ENCODE results near the gene HYOU1. TPM values are rescaled to one million over a fixed set of nuclear protein-coding genes. Genes with fewer than 3 reads are reported as not detected.
"Not testable (repeated sequence)": the region's sequence is repeated elsewhere in the genome, so short reads cannot be mapped to it uniquely, and the experiment has no call there.

Gene HYOU1
- total and polyA plus RNA-seq, 5 experiments from 2014 or later: 14.1 to 69.6 (median 17.1) TPM

DNA sequence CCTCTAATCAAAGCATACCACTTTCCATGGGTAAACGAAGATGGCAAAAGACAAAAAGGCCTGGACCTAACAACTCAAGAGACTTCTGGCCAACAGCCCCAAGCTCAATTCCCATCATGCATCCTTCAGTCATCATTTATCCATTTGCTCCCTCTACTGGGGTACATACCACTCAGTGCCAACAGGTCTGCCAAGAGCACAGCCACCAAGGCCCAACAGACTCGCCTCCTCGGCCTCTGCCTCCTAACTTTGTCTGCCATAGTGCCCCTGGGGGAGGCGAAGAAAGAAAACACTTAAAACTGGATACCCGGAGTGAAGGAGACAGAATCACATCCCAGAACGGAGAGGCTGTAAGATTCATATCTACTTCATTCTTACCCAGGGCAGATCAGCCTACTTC is 1.1 kb downstream of the HYOU1 start:
- Mint-ChIP-seq H3K4me1 (peaks cover 18 to 42% (median 36%) of the 10 kb centered on the region in 4 donors), H3K36me3 (peaks cover 4 to 52% (median 17%) of the 10 kb centered on the region in 3 donors)
- POLR2A ChIA-PET: interaction anchor here (0.8 to 4.0 kb wide), 12 partner anchors 8 to 617 kb away, joined by 3 to 45 read pairs (median 6); partner anchors contain the start of genes C2CD2L, CENATAC, DPAGT1 and RPS25

DNA sequence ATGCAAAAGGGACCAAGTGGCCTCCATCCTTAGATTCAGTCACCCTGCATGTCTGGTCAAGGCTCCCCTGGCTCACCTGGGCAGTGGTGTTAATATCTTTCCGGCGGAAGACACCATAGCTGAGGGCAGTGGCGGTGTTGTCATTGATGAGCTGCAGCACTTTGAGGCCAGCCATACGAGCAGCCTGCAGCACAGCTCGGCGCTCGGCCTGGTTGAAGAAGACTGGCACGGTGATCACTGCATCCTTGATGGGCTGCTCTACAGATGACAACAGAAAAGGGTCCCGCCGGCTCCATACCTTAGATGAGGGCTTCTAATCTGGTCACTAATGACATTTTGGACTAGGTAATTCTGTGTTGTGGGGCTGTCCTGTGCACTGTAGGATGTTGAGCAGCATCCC is 2.6 kb downstream of the HYOU1 start:
- H3K27me3 Mint-ChIP-seq: no peaks in the 10 kb centered on the region
- ATAC-seq (no peak), DNase-seq (no peak)
- peak overlapping the region in 2 of 10 donors; percentile 40 to 56 for H3K27ac Mint-ChIP-seq
- H3K4me3 Mint-ChIP-seq: peak overlapping the region in 6 of 10 donors; percentile 12 to 99 (median 42)
- no peaks in the 10 kb centered on the region for H3K9me3 Mint-ChIP-seq
- peaks cover 18 to 38% (median 36%) of the 10 kb centered on the region in 4 donors for H3K4me1 Mint-ChIP-seq
- H3K36me3 Mint-ChIP-seq: peaks cover 4 to 61% (median 23%) of the 10 kb centered on the region in 3 donors
- POLR2A ChIA-PET: interaction anchor here (0.8 to 3.0 kb wide), 3 partner anchors 14 to 35 kb away, joined by 4 to 20 read pairs (median 5); partner anchors contain the start of genes RPS25 and TRAPPC4

More for the DNA sequence above, 1.1 kb downstream of the HYOU1 start:
- ATAC-seq (no peak), DNase-seq (peak in 3 of 10 donors; percentile 9 to 12 (median 11))
- Mint-ChIP-seq H3K27me3 (no peaks in the 10 kb centered on the region), H3K27ac (peak overlapping the region; percentile 72 to 97 (median 88)), H3K4me3 (peak overlapping the region; percentile 81 to 99 (median 88)), H3K9me3 (no peaks in the 10 kb centered on the region)

DNA sequence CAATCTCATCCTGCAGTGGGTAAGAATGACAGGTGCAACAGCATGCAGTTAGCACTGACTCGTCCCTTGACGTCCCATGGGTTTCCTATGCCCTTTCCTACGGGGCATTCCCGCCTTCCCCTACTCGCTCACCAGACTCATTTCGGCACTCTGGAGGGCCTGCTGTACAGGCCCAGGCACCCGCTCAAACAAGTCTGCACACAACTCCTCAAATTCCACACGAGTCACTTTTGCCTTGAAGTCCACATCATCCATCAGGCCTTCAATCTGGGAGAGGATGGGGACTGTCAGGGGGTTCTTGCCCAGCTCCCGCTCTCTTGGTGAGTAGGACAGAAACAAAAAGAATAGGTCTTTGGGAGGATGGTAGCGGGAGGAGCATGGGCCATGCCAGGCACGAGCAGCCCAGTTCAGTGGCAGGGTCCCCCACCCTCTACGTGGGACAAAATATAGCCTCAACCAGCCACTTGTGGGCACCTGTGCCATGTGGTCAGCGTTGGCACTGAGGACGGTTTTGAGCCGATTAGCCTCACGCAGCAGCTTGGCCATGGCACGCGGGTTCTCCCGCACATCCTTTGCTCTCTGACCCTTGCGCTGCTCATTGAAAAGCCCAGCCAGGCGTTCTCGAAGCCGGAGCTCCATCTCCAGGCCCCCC is 4.7 kb downstream of the HYOU1 start:
- Mint-ChIP-seq H3K27ac (peak overlapping the region in 1 of 10 donors; percentile 62), H3K4me3 (no peak overlapping the region), H3K9me3 (no peaks in the 10 kb centered on the region), H3K4me1 (peaks cover 15 to 26% (median 23%) of the 10 kb centered on the region in 4 donors), H3K27me3 (no peaks in the 10 kb centered on the region), H3K36me3 (peaks cover 4 to 79% (median 35%) of the 10 kb centered on the region in 3 donors)
- no peak for DNase-seq
- ATAC-seq: no peak
- POLR2A ChIA-PET: no interaction called here

DNA sequence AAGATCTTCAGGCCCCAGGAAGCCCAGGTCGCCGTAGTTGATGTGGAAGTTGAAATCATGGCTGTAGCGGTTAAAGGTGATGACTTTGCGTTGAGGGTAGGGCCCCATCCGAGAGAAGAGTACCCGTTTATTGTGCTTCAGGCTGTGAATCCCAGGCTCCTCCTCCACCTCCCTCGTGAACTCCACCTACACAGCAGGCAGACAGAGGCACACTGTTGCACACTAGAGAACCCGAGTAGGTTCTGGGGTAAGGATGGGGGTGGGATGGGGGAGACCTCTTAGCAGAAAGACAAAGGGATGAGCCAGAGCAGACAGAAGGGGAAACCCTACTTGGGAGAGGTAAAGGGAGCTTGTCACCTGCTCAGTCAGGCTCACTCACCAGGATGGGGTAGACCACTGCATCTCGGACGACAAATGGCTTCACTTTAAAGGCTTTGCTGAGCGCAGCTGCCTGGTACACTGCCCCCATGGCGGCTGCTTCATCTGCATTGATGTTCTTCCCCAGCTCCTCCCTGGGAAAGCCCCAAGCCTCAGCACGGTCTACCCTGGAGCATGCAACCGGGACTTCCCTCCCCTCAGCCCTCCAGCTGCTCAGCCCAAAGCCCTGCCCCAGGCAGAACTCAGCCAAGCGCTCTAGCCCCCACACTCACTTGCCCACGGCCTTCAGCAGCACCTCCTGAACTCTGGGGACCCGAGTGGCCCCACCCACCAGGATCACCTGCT is 5.4 kb downstream of the HYOU1 start:
- H3K27me3 Mint-ChIP-seq: no peaks in the 10 kb centered on the region
- POLR2A ChIA-PET: interaction anchor here (0.5 to 1.6 kb wide), 6 partner anchors 16 to 219 kb away, joined by 3 to 6 read pairs (median 4); partner anchors contain the start of genes HINFP, RPS25, TRAPPC4 and VPS11
- H3K9me3 Mint-ChIP-seq: no peaks in the 10 kb centered on the region
- H3K36me3 Mint-ChIP-seq: peaks cover 4 to 85% (median 37%) of the 10 kb centered on the region in 3 donors
- H3K4me1 Mint-ChIP-seq: peaks cover 13 to 24% (median 18%) of the 10 kb centered on the region in 4 donors
- no peak for ATAC-seq
- peak overlapping the region in 1 of 10 donors; percentile 44 for H3K27ac Mint-ChIP-seq
- DNase-seq: no peak
- no peak overlapping the region for H3K4me3 Mint-ChIP-seq

DNA sequence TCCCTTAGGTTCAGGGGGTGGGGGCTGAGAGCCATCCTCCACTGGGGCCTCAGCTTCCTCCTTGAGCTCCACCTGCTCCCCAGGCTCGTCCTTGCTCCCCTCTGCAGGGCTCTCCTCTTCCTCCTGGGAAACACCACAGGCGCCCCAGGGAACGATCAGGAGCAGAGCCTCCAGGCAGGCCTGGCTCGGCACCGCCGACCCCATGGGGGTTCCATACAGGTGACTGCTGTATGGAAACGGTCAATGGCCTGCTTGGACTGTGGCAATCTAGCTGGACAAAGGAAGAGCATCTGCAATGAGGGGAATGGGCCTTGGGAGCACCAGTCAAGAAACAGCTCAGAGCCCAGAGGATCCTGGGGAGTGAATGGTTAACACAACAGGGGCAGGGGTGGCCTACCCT is 7.9 kb downstream of the HYOU1 start:
- POLR2A ChIA-PET: interaction anchor here (0.6 to 2.5 kb wide), 2 partner anchors 8 to 14 kb away, joined by 3 to 6 read pairs; partner anchors contain the start of gene HYOU1
- no peak for ATAC-seq

DNA sequence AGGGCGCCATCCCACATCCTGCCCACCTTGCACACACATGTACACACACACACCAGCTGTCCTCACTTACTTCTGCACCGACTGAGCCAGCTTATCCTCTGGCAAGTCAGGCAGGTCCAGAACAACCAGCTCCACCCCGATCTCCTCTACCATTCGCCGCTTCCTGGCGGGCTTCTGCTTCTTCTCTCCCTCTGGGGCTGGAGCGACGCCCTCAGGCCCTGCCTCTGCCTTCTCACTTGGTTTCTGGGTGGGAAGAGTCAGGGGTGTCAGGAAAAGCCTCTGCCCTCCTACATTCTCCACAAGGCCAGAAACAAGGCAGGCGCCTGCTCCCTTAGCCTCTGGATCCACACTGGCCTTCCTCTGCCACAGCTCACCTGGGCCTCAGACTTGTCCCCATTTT is 8.4 kb downstream of the HYOU1 start:
- Mint-ChIP-seq H3K27ac (peak overlapping the region in 2 of 10 donors; percentile 35 to 77), H3K4me3 (no peak overlapping the region), H3K4me1 (peaks cover 0 to 8% (median 1%) of the 10 kb centered on the region in 4 donors), H3K27me3 (no peaks in the 10 kb centered on the region), H3K36me3 (peaks cover 4 to 86% (median 36%) of the 10 kb centered on the region in 3 donors), H3K9me3 (no peaks in the 10 kb centered on the region)
- no peak for ATAC-seq
- POLR2A ChIA-PET: interaction anchor here (0.6 to 2.5 kb wide), 3 partner anchors 8 to 19 kb away, joined by 3 to 6 read pairs (median 4); partner anchors contain the start of genes HYOU1 and VPS11
- DNase-seq: no peak

More for the DNA sequence above, 7.9 kb downstream of the HYOU1 start:
- Mint-ChIP-seq H3K27me3 (no peaks in the 10 kb centered on the region), H3K36me3 (peaks cover 4 to 91% (median 36%) of the 10 kb centered on the region in 3 donors), H3K4me1 (peaks cover 0 to 8% (median 1%) of the 10 kb centered on the region in 4 donors), H3K4me3 (no peak overlapping the region), H3K27ac (no peak overlapping the region), H3K9me3 (no peaks in the 10 kb centered on the region)
- DNase-seq: no peak

DNA sequence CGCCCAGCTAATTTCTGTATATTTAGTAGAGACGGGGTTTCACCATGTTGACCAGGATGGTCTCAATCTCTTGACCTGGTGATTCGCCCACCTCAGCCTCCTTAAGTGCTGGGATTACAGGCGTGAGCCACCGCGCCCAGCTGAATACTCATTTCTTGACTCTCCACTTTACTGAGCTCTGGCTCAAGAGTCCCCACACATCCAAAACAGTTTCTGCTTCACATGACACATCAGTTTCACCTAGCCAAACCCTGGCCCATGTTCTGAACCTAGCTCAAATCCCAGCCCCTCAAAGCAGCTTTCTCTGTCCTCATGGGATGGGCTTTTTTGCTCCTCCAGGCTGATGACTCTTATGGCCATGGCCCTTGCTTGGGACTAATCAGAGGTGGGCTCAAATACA is 9.8 kb downstream of the HYOU1 start:
- peak overlapping the region in 1 of 10 donors; percentile 34 for H3K4me3 Mint-ChIP-seq
- POLR2A ChIA-PET: interaction anchor here (0.6 to 2.5 kb wide), 3 partner anchors 10 to 29 kb away, joined by 3 to 6 read pairs (median 3); partner anchors contain the start of genes HYOU1 and TRAPPC4
- peaks cover 0 to 73% (median 29%) of the 10 kb centered on the region in 3 donors for H3K36me3 Mint-ChIP-seq
- peak overlapping the region in 1 of 10 donors; percentile 4 for H3K27ac Mint-ChIP-seq
- ATAC-seq: no peak
- H3K4me1 Mint-ChIP-seq: no peaks in the 10 kb centered on the region
- H3K9me3 Mint-ChIP-seq: no peaks in the 10 kb centered on the region
- no peaks in the 10 kb centered on the region for H3K27me3 Mint-ChIP-seq
- DNase-seq: no peak

DNA sequence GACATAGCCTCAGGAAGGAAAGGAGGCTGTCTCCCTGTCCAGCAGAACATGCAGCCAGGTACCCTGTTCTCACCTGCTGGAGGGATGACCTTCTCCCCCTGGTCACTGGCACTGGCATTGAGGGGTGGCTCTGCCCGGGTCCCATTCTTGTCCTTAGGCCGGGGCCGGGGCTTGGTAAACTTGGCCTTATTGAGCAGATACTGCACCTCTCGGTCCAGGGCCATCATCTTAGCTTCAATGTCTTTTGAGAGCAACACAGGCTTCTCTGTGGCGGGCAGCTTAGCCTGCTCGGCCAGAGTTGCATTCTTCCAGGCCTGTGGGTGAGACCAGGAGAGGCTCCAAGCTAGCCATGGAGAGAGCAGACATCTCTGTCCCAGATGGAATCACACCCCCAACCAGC is 10.5 kb downstream of the HYOU1 start:
- Mint-ChIP-seq H3K36me3 (peaks cover 0 to 67% (median 28%) of the 10 kb centered on the region in 3 donors), H3K27ac (no peak overlapping the region), H3K4me1 (no peaks in the 10 kb centered on the region), H3K4me3 (no peak overlapping the region), H3K27me3 (no peaks in the 10 kb centered on the region), H3K9me3 (no peaks in the 10 kb centered on the region)
- DNase-seq: no peak
- no peak for ATAC-seq
- POLR2A ChIA-PET: interaction anchor here (0.9 to 2.5 kb wide), 2 partner anchors 10 to 28 kb away, joined by 3 to 6 read pairs; partner anchors contain the start of genes HYOU1 and TRAPPC4

DNA sequence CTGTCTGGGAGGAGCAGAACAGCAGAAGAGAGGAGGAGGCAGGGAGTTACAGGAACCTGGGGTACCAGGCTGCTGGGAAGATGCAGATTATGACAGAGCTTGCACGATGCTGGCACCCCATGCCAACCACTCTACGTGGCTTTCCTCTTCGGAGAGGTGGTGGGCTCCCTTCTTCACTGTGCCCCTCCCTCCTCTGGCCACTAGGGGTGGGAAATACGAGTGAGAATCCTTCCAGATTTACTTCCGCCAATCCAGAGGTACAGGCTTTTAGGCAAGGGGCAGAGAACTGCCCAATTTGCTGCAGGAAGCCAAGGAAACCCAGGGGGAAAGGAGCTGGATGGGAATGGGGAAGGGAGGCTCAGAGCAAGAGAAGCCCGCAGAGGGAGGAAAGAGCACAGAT is 12.3 kb downstream of the HYOU1 start:
- DNase-seq (no peak), ATAC-seq (peak in 1 of 2 donors; percentile 39)
- Mint-ChIP-seq H3K36me3 (peaks cover 0 to 49% (median 17%) of the 10 kb centered on the region in 3 donors), H3K4me1 (peaks cover 0 to under 1% (median 0%) of the 10 kb centered on the region in 4 donors), H3K27me3 (no peaks in the 10 kb centered on the region), H3K27ac (peak overlapping the region in 2 of 10 donors; percentile 43 to 78), H3K4me3 (no peak overlapping the region), H3K9me3 (no peaks in the 10 kb centered on the region)
- POLR2A ChIA-PET: interaction anchor here (0.9 kb wide), 1 partner anchor 23 kb away, joined by 3 read pairs; the partner anchor contains the start of gene VPS11

DNA sequence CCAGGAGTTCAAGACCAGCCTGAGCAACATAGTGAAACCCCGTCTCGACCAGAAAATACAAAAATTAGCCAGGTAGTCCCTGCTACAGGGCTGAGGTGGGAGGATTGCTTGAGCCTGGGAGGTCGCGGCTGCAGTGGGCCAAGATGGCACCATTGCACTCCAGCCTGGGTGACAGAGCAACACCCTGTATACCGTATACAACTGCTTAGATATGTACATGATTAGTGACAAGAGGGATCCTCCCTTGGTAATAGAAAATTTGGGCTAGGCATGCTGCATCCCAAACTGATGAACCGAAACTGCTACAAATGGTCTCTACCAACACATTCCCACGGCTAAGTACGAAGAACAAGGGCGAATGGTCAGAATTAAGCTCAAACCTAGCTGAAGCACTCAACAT is 14.1 kb downstream of the HYOU1 start:
- no peak overlapping the region for H3K4me3 Mint-ChIP-seq
- POLR2A ChIA-PET: interaction anchor here (0.7 kb wide), 1 partner anchor 246 kb away, joined by 3 read pairs; no protein-coding TSS in a partner anchor
- ATAC-seq: no peak

DNA sequence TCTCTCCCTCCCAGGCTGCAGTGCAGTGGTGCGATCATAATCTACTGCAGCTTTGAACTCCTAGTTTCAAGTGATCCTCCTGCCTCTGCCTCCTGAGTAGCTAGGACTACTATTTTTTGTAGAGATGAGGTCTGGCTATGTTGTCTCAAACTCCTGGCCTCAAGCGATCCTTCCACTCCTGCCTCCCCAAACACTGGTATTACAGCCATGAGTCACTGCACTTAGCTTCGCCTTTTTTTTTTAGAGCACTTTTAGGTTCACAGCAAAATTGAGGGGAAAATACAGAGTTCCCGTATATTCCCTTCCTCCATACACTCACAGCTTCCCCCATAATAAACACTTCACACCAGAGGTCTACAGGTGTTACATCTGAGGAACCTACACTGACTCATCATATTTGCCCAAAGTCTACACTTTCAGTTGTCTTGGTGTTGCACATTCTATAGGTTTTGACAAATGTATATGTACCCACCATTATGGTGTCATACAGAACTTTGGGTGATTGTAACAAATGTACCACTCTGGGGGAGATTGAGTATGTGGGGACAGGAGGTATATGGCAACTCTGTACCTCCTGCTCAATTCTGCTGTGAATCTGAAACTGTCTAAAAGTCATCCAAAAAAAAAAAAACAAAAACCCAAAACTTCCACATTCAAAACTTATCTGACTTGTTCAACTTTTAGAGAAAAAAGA is 15.0 kb downstream of the HYOU1 start:
- H3K9me3 Mint-ChIP-seq: no peaks in the 10 kb centered on the region
- H3K4me1 Mint-ChIP-seq: peaks cover 0 to 4% (median 0%) of the 10 kb centered on the region in 4 donors
- H3K27me3 Mint-ChIP-seq: no peaks in the 10 kb centered on the region
- peaks cover 0 to 25% (median 2%) of the 10 kb centered on the region in 3 donors for H3K36me3 Mint-ChIP-seq
- POLR2A ChIA-PET: interaction anchor here (0.7 to 1.6 kb wide), 2 partner anchors 15 to 247 kb away, joined by 3 read pairs; partner anchors contain the start of gene HYOU1
- no peak for ATAC-seq
- no peak for DNase-seq
- peak overlapping the region in 1 of 10 donors; percentile 20 for H3K27ac Mint-ChIP-seq
- peak overlapping the region in 1 of 10 donors; percentile 30 for H3K4me3 Mint-ChIP-seq

More for the DNA sequence above, 14.1 kb downstream of the HYOU1 start:
- Mint-ChIP-seq H3K36me3 (peaks cover 0 to 33% (median 8%) of the 10 kb centered on the region in 3 donors), H3K9me3 (no peaks in the 10 kb centered on the region), H3K4me1 (peaks cover 0 to 4% (median 0%) of the 10 kb centered on the region in 4 donors), H3K27me3 (no peaks in the 10 kb centered on the region), H3K27ac (no peak overlapping the region)
- no peak for DNase-seq

DNA sequence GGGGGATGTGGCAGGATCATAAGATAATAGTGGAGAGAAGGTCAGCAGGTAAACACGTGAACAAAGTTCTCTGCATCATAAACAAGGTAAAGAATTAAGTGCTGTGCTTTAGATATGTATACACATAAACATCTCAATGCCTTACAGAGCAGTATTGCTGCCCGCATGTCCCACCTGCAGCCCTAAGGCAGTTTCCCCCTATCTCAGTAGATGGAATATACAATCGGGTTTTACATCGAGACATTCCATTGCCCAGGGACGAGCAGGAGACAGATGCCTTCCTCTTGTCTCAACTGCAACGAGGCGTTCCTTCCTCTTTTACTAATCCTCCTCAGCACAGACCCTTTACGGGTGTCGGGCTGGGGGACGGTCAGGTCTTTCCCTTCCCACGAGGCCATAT is 17.5 kb downstream of the HYOU1 start:
- H3K27ac Mint-ChIP-seq, ATAC-seq, H3K36me3 Mint-ChIP-seq, H3K4me3 Mint-ChIP-seq, POLR2A ChIA-PET, H3K4me1 Mint-ChIP-seq, H3K27me3 Mint-ChIP-seq, H3K9me3 Mint-ChIP-seq, DNase-seq: not testable (repeated sequence)

All from naive thymus-derived CD8-positive, alpha-beta T cell (primary cell).